GM12875 (cell line): ENCODE measurements around the gene CYTH1.

Experiments
- H3K4me3 ChIP-seq: one replicate; pipeline ENCODE4 v1.5.1; 2011; ENCODE audit warnings: low read depth, low read length, control low read depth
- TF ChIP-seq, protein P1 (sequence below): IDR thresholded peaks from 2 replicates; pipeline ENCODE4 v1.5.1; 2011; ENCODE audit warnings: low read depth, mild to moderate bottlenecking, control low read depth, inconsistent platforms, low read length, moderate library complexity, borderline replicate concordance; ENCODE audit not compliant: insufficient read depth

CYTH1 gene

DNA sequence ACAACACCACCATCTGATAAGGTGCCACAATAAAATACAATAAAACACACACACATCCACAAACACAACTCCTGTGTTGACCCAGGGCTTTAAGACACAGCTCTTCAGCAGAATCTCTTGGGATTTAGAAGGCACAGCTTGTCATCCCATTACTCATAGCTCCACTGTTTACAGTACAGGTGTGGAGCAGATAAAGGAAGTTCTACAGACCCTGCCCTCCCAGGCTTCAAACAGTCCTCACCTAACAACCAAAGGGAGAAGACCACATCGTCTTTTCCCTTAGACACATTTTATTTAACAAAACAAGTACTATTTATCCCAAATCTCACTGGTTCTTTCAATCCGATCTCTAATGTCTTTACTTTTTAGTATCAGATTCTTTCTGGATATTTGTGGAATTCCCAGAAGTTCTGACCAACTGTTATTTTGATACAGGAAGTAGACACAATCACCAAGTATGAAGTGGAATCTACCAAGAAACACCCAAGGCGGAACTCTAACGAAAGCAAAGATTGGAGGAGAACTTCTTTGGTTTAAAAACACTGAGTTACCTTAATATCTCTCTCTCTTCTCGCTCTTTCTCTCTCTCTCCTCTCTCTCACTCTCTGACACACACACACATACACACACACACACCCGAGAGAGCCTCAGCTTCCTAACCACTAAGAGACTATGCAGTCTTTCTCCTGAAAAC is 46.1 kb downstream of the CYTH1 start:
- peak overlapping the region; percentile 62 for H3K4me3 ChIP-seq
- TF ChIP-seq, protein P1, sequence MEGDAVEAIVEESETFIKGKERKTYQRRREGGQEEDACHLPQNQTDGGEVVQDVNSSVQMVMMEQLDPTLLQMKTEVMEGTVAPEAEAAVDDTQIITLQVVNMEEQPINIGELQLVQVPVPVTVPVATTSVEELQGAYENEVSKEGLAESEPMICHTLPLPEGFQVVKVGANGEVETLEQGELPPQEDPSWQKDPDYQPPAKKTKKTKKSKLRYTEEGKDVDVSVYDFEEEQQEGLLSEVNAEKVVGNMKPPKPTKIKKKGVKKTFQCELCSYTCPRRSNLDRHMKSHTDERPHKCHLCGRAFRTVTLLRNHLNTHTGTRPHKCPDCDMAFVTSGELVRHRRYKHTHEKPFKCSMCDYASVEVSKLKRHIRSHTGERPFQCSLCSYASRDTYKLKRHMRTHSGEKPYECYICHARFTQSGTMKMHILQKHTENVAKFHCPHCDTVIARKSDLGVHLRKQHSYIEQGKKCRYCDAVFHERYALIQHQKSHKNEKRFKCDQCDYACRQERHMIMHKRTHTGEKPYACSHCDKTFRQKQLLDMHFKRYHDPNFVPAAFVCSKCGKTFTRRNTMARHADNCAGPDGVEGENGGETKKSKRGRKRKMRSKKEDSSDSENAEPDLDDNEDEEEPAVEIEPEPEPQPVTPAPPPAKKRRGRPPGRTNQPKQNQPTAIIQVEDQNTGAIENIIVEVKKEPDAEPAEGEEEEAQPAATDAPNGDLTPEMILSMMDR, result no peak

DNA sequence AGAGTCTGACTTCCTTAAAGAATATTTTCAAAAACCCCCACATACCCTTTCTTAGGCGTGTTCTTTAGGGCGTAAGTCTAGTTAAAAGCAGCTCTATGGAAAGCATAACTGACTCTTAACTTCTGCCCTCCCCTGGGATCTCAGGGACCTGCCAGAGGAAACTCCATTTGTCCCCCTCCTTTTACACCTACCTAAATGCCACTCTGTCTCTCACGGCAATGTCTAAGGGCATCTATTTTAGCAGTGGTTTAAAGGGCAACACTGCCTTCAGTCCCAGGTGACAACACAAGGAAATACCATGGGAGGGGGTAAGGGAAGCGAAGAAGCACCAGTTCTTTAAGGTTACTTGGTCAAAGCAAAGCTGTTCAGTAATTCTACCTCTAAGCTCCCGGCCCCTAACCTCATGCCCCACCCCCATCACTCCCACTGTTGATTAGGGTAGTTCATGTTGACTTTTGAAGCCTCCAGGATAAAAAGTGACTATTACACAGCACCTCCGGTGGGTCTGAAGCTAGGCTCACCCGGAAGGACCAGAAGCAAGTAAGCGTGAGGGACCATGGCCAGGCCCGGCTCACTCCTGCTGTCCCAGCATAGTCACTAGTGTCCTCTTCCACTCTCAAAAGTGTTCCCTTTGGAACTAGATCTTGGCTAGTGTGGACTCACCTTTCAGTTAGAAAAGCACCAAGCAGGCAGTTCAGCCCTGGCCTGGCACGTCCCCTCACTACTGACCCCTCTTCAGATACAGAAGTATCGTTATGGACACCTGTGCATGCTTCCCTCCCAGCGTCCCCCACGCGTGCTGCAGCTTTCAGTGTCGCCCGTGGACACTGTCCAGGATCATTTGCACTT is 47.1 kb downstream of the CYTH1 start:
- TF ChIP-seq, protein P1, result no peak
- H3K4me3 ChIP-seq, result peak overlapping the region; percentile 62

DNA sequence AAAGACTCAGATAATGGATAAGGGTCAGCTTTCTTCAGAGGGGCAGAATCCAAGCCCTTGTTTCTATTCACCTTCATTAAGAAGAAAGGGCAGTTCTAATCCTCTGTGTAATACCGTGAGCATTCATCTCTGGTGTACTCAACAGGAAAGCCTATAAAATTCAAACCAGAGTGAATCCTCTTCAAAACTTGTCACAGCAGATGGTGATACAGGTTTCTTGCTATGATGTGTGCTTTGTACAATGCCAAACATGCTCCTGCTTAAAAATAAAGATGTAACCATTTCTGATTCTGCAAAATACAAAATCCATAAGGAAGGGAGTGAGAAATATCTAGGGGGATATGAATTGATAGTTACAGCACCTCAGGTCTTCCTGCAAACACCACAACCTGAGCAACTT is 49.7 kb downstream of the CYTH1 start:
- peak overlapping the region; percentile 56 for H3K4me3 ChIP-seq
- TF ChIP-seq, protein P1, result no peak

DNA sequence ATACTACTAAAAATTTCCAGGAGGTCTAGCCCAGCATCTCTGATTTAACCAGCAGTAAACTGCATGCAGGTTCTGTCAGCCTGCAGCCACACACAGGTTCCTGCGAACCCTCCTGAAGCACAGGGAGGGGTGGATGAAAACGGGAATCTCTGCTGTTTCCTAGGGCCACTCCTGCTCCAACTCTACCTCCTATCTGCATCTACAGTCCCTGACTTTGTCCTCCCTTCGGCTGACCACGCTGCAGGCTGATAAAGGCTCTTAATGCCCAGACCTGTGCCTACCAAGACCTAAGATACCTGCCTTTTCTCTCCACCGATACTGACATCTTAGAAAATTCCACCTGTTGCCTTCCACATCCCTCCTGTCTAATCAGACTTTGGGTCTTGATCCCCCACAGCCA is 50.2 kb downstream of the CYTH1 start:
- TF ChIP-seq, protein P1, result no peak
- peak overlapping the region; percentile 24 for H3K4me3 ChIP-seq

DNA sequence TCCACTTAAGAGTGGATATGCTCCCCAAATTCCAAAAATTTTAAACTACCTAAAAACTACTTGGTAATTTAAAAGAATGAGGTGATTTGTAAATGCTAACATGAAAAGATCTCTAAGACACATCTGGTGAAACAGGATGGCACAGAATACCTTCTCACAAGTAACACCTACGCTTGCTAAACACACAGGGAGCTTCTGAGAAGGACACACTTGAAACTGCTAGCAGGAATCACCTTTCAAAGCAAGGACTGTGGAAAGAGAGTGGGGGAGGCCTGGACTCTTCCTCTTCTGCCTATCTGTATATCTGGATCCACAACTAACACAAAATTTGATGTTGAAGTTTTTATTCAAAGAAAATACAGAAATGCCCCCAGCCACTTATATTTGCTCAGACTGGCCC is 52.4 kb downstream of the CYTH1 start:
- peak overlapping the region; percentile 12 for H3K4me3 ChIP-seq
- TF ChIP-seq, protein P1, result no peak

DNA sequence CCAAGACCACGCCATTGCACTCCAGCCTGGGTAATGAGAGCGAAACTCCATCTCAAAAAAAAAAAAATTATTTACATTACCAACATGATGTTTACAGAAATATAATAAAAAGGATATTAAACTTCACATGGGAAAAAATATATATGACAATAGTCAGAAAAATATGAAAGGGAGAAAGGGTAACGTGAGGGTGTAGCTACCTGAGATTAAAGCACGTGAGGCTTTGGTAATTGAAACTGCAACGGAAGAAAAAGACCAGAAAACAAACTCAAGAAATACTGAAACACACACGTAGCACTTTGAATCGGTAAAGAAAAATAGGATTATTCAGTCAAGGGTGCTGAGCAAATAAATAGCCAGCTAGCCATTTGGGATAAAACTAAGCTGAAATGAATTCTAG is 53.6 kb downstream of the CYTH1 start:
- H3K4me3 ChIP-seq, result no peak overlapping the region

More for the DNA sequence above, 53.6 kb downstream of the CYTH1 start:
- TF ChIP-seq, protein P1, result no peak
